GM12864 (cell line): ENCODE measurements around the gene UACA.
"Not testable (repeated sequence)": the region's sequence is repeated elsewhere in the genome, so short reads cannot be mapped to it uniquely, and the experiment has no call there.

Experiments
- DNase-seq: peaks from one replicate; pipeline ENCODE4 v3.0.0-alpha.2; 2011; ENCODE audit warnings: low read depth
- H3K4me3 ChIP-seq: 2 replicates; pipeline ENCODE4 v1.5.1; 2011; ENCODE audit warnings: mild to moderate bottlenecking, low read depth, low read length, control low read depth
- CTCF ChIP-seq: IDR thresholded peaks from 2 replicates; pipeline ENCODE4 v1.5.1; 2011; ENCODE audit warnings: low read depth, mild to moderate bottlenecking, moderate library complexity, low read length, control low read depth, inconsistent platforms; ENCODE audit errors: missing control alignments

The UACA gene

GRCh38 chr15:70763120-70763949 is at the start of gene UACA:
UACA (minus strand) TSS chr15:70763558; CDS start chr15:70763407, 151 bp downstream.
- no peak for TF ChIP-seq CTCF
- peak; percentile 35 for DNase-seq
- peak within 1 kb of the TSS; percentile 54 for H3K4me3 ChIP-seq

GRCh38 chr15:70812827-70813364 is 49.5 kb upstream of the UACA start:
- no peak overlapping the region for H3K4me3 ChIP-seq

GRCh38 chr15:70810916-70811578 is 47.7 kb upstream of the UACA start:
- H3K4me3 ChIP-seq: no peak overlapping the region
- no peak for TF ChIP-seq CTCF
- no peak for DNase-seq

More at GRCh38 chr15:70812827-70813364, 49.5 kb upstream of the UACA start:
- TF ChIP-seq CTCF: no peak
- no peak for DNase-seq

GRCh38 chr15:70806992-70807712 is 43.8 kb upstream of the UACA start:
- no peak overlapping the region for H3K4me3 ChIP-seq
- TF ChIP-seq CTCF: no peak
- DNase-seq: no peak

GRCh38 chr15:70804388-70804787 is 41.0 kb upstream of the UACA start:
- not testable (repeated sequence) for DNase-seq

GRCh38 chr15:70802629-70803028 is 39.3 kb upstream of the UACA start:
- DNase-seq: no peak
- no peak overlapping the region for H3K4me3 ChIP-seq
- TF ChIP-seq CTCF: no peak

More at GRCh38 chr15:70804388-70804787, 41.0 kb upstream of the UACA start:
- H3K4me3 ChIP-seq: not testable (repeated sequence)

GRCh38 chr15:70801109-70801508 is 37.8 kb upstream of the UACA start:
- TF ChIP-seq CTCF: no peak
- no peak for DNase-seq
- H3K4me3 ChIP-seq: no peak overlapping the region
